Natural killer cell (primary cell): Measurements from ENCODE around the gene CEACAM5. TPM values are rescaled to one million over a fixed set of nuclear protein-coding genes. Genes with fewer than 3 reads are reported as not detected.

Experiments used
- ATAC-seq, 3 donors: fragments of 150-1000 bp in 2 of 3; fragments of 200-7000 bp in 1 of 3; cut with Tn5 transposase; 1 replicate in 1 of 3; 2 replicates in 2 of 3; pipeline ENCODE4 v1.10.0; 2021; ENCODE audit warnings: mild to moderate bottlenecking in 2 of 3, moderate library complexity in 2 of 3
- DNase-seq, 2 donors: peaks; one replicate each; pipeline versions ENCODE4 v3.0.0 to v3.0.0-alpha.2; 2013 to 2021; ENCODE audit warnings: mixed read lengths in 1 of 2
- H3K27ac ChIP-seq: one replicate; pipeline ENCODE4 v1.5.1; 2013; ENCODE audit warnings: mild to moderate bottlenecking, low read length
- H3K27me3 ChIP-seq: one replicate; pipeline ENCODE4 v1.6.1; 2013; ENCODE audit warnings: low read length; ENCODE audit not compliant: control insufficient read depth, insufficient read depth
- H3K36me3 ChIP-seq: one replicate; pipeline ENCODE4 v1.6.1; 2013; ENCODE audit warnings: low read length; ENCODE audit not compliant: control insufficient read depth, insufficient read depth
- H3K4me1 ChIP-seq: one replicate; pipeline ENCODE4 v1.6.1; 2013; ENCODE audit warnings: low read length; ENCODE audit not compliant: control insufficient read depth, insufficient read depth
- H3K4me3 ChIP-seq: one replicate; pipeline ENCODE4 v1.5.1; 2013; ENCODE audit warnings: low read length
- H3K9me3 ChIP-seq: one replicate; pipeline ENCODE4 v1.6.1; 2013; ENCODE audit warnings: low read length; ENCODE audit not compliant: control insufficient read depth, insufficient read depth
- H3K27ac Mint-ChIP-seq, 2 donors: one replicate each; pipeline ENCODE4 v1.8.0; 2022; ENCODE audit warnings: mild to moderate bottlenecking in 2 of 2, mixed read lengths in 2 of 2, moderate library complexity in 1 of 2
- H3K27me3 Mint-ChIP-seq, 2 donors: one replicate each; pipeline ENCODE4 v1.8.0; 2022; ENCODE audit warnings: low read depth in 2 of 2, mixed read lengths in 2 of 2
- H3K36me3 Mint-ChIP-seq: one replicate; pipeline ENCODE4 v1.8.0; 2022; ENCODE audit warnings: mixed read lengths
- H3K4me1 Mint-ChIP-seq, 2 donors: one replicate each; pipeline ENCODE4 v1.8.0; 2022; ENCODE audit warnings: mixed read lengths in 2 of 2
- H3K4me3 Mint-ChIP-seq: one replicate; pipeline ENCODE4 v1.8.0; 2022; ENCODE audit warnings: mild to moderate bottlenecking, moderate library complexity, mixed read lengths
- H3K9me3 Mint-ChIP-seq, 2 donors: one replicate each; pipeline ENCODE4 v1.8.0; 2022; ENCODE audit warnings: mixed read lengths in 2 of 2
- CTCF ChIP-seq: fragments of 200-600 bp; IDR thresholded peaks from one replicate; pipeline ENCODE4 v1.8.0; 2022; ENCODE audit warnings: antibody characterized with exemption
- WGBS: methylation state at CpG from one replicate; pipeline ENCODE4 v1.1.7; 2013; ENCODE audit warnings: missing lambda C conversion rate; ENCODE audit not compliant: insufficient coverage; 5-methylcytosine and 5-hydroxymethylcytosine counted together
- intact Hi-C: fragments of 100-400 bp; cut with micrococcal nuclease; formaldehyde crosslinking; loops from one replicate; pipeline ENCODE4 v1.14.2; 2022
- total RNA-seq, 4 donors: library from RNA; stranded (reverse); fragments of 120-200 nt in 1 of 4; gene quantifications; one replicate each; pipeline versions ENCODE4 v1.2.3 to v1.2.4, GENCODE V29; 2013 to 2022

Gene CEACAM5
- total RNA-seq: not detected
- total RNA-seq (2013): not detected

DNA sequence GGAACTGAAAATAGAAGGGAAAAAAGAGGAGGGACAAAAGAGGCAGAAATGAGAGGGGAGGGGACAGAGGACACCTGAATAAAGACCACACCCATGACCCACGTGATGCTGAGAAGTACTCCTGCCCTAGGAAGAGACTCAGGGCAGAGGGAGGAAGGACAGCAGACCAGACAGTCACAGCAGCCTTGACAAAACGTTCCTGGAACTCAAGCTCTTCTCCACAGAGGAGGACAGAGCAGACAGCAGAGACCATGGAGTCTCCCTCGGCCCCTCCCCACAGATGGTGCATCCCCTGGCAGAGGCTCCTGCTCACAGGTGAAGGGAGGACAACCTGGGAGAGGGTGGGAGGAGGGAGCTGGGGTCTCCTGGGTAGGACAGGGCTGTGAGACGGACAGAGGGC is at the start of gene CEACAM5:
TSS of gene CEACAM5 (plus strand) at position 146 of the 400 bp plus-strand sequence. CDS start at position 252, 106 bp downstream.
- WGBS: 62% methylated on average over 4 of the region's 4 CpGs
- Histone ChIP-seq H3K36me3 (no peaks in the 10 kb centered on the region), H3K27ac (no peak within 1 kb of the TSS), H3K27me3 (peaks cover 4% of the 10 kb centered on the region), H3K9me3 (no peaks in the 10 kb centered on the region), H3K4me1 (peaks cover 2% of the 10 kb centered on the region), H3K4me3 (no peak within 1 kb of the TSS)
- Mint-ChIP-seq H3K4me3 (no peak within 1 kb of the TSS), H3K9me3 (no peaks in the 10 kb centered on the region), H3K27me3 (peaks cover 0 to 27% of the 10 kb centered on the region in 2 donors), H3K36me3 (no peaks in the 10 kb centered on the region), H3K4me1 (peaks cover 0 to 7% of the 10 kb centered on the region in 2 donors), H3K27ac (no peak within 1 kb of the TSS)
- no peak for ATAC-seq
- no peak for TF ChIP-seq CTCF
- intact Hi-C loops: no loop called here
- no peak for DNase-seq

DNA sequence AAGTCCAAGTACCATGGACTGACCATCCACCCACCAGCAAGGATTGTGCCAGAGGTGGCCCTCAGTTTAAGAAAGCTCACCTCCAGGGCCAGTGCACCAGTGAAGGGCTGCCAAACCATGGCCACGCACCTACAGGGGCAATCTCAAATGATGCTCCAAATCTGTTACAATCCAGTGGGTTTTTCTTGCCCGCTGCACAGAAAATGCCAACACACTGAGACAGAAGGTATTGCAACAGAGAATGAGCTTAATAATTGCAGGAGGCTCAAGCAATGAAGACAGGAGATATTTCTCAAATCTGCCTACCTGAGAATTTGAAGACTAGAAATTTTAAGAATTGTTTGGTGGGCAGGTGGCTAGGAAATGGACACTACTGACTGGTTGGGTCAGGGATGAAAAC is 42.4 kb upstream of the CEACAM5 start:
- Histone ChIP-seq H3K27me3 (peaks cover 15% of the 10 kb centered on the region), H3K4me3 (no peak overlapping the region), H3K27ac (no peak overlapping the region), H3K4me1 (no peaks in the 10 kb centered on the region), H3K9me3 (peaks cover 8% of the 10 kb centered on the region), H3K36me3 (no peaks in the 10 kb centered on the region)
- H3K9me3 Mint-ChIP-seq: peaks cover 5 to 6% of the 10 kb centered on the region in 2 donors
- no peak overlapping the region for H3K27ac Mint-ChIP-seq
- H3K4me1 Mint-ChIP-seq: no peaks in the 10 kb centered on the region
- 85% methylated on average over 2 of the region's 2 CpGs for WGBS
- H3K27me3 Mint-ChIP-seq: peaks cover 31 to 69% of the 10 kb centered on the region in 2 donors
- TF ChIP-seq CTCF: no peak
- ATAC-seq (no peak), DNase-seq (no peak)
- peaks cover 18% of the 10 kb centered on the region for H3K36me3 Mint-ChIP-seq
- intact Hi-C loops: no loop called here
- H3K4me3 Mint-ChIP-seq: no peak overlapping the region

DNA sequence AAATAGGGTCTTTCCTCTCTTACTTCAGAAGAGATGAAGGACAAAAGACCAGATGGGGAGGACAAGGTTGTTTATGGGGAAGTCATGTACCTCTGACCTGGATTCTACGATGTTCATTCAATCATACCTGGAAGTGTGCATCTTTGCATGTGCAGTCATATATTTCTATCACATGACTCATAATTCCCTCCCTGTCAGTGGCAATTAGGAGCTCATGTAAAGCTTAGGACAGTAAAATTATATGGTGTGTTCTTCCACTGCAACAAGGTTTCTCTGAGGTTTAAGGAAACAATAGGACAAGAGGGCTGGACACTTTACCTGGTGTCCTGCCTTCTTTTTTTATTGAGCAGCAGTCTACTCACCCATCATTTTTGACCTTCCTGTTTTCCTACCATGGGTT is 40.1 kb upstream of the CEACAM5 start:
- H3K4me1 Mint-ChIP-seq: no peaks in the 10 kb centered on the region
- no peak for TF ChIP-seq CTCF
- Histone ChIP-seq H3K4me1 (no peaks in the 10 kb centered on the region), H3K27me3 (peaks cover 15% of the 10 kb centered on the region), H3K36me3 (no peaks in the 10 kb centered on the region), H3K4me3 (no peak overlapping the region), H3K9me3 (peaks cover 8% of the 10 kb centered on the region), H3K27ac (no peak overlapping the region)
- H3K9me3 Mint-ChIP-seq: peaks cover 5 to 6% of the 10 kb centered on the region in 2 donors
- ATAC-seq: no peak
- intact Hi-C loops: no loop called here
- peaks cover 18% of the 10 kb centered on the region for H3K36me3 Mint-ChIP-seq
- H3K27me3 Mint-ChIP-seq: peaks cover 43 to 71% of the 10 kb centered on the region in 2 donors
- no peak overlapping the region for H3K4me3 Mint-ChIP-seq
- no peak for DNase-seq
- WGBS: no CpG with 5 or more reads among the region's 1 CpG
- no peak overlapping the region for H3K27ac Mint-ChIP-seq

- H3K27ac Mint-ChIP-seq: no peak overlapping the region
- Histone ChIP-seq H3K36me3 (no peaks in the 10 kb centered on the region), H3K9me3 (peaks cover 7% of the 10 kb centered on the region), H3K4me1 (no peaks in the 10 kb centered on the region), H3K27ac (no peak overlapping the region), H3K4me3 (no peak overlapping the region), H3K27me3 (peaks cover 18% of the 10 kb centered on the region)
- H3K36me3 Mint-ChIP-seq: peaks cover 8% of the 10 kb centered on the region
- H3K4me1 Mint-ChIP-seq: no peaks in the 10 kb centered on the region
- DNase-seq (no peak), ATAC-seq (no peak)
- intact Hi-C loops: no loop called here
- H3K4me3 Mint-ChIP-seq: no peak overlapping the region
- TF ChIP-seq CTCF: no peak
- H3K9me3 Mint-ChIP-seq: peaks cover 0 to 2% of the 10 kb centered on the region in 2 donors
- peaks cover 45 to 74% of the 10 kb centered on the region in 2 donors for H3K27me3 Mint-ChIP-seq
These were observed 37.7 kb upstream of the CEACAM5 start for GRCh38 chr19:41670755-41671154.
